Erythroblast (primary cell): ENCODE data around the gene LACTBL1.

Source experiments
- GATA1 ChIP-seq: IDR thresholded peaks from 2 replicates; pipeline ENCODE4 v1.6.1; 2011; ENCODE audit warnings: low read depth, mild to moderate bottlenecking, control low read depth, low read length, moderate library complexity
- POLR2A ChIP-seq: IDR thresholded peaks from 2 replicates; pipeline ENCODE4 v1.6.1; 2011; ENCODE audit warnings: mild to moderate bottlenecking, low read length

DNA sequence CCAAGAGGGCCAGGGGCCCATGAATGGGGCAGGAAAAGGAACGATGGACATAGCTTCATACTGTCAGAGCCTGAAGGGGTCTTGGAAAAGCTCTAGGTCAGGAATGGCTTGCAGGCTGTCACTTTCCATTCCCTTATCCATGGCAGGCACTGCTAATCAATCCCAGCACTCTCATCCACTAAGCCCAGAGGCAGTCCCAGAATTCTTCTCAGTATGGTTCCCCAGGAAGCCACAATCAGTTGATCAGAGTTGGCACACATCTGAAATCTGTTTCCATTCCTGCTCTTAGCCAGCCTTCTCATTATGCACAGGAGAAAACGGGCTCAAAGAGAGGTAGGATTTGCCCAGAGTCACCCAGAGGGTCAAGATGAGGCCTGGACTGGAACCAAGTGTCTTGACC, 65.7 kb downstream of the LACTBL1 start:
- no peak for TF ChIP-seq POLR2A
- no peak for TF ChIP-seq GATA1
